GM13976 (cell line): Measurements from ENCODE around the gene LIMA1.
"Not testable (repeated sequence)": the region's sequence is repeated elsewhere in the genome, so short reads cannot be mapped to it uniquely, and the experiment has no call there.

Source experiments
- DNase-seq: peaks from one replicate; pipeline ENCODE4 v3.0.0; 2012; ENCODE audit warnings: low spot score
- CTCF ChIP-seq: IDR thresholded peaks from 2 replicates; pipeline ENCODE4 v1.5.1; 2012; ENCODE audit warnings: borderline replicate concordance, mild to moderate bottlenecking; ENCODE audit not compliant: insufficient read depth; ENCODE audit errors: extremely low read depth, missing control alignments, control extremely low read depth
- in situ Hi-C: fragments of 300-500 bp; cut with MboI; formaldehyde crosslinking; loops from one replicate; pipeline ENCODE4 v1.12.0; 2022; ENCODE audit warnings: low sequenced_read_pairs, mixed read lengths, inconsistent platforms; ENCODE audit not compliant: unreplicated experiment

The LIMA1 gene

GRCh38 chr12:50283229-50283923 lies at the start of gene LIMA1:
LIMA1 (minus strand) TSS chr12:50283520; CDS start chr12:50248751, 34,769 bp downstream.
- peak; percentile 97 for DNase-seq
- in situ Hi-C loops: no loop called here
- TF ChIP-seq CTCF: peak; percentile 47

GRCh38 chr12:50331745-50332144 lies 48.4 kb upstream of the LIMA1 start:
- no peak for TF ChIP-seq CTCF
- in situ Hi-C loops: no loop called here
- DNase-seq: no peak

- DNase-seq, in situ Hi-C loops: not testable (repeated sequence)
Observed at GRCh38 chr12:50328664-50329063, 45.3 kb upstream of the LIMA1 start.

GRCh38 chr12:50326590-50327284 lies 43.4 kb upstream of the LIMA1 start:
- TF ChIP-seq CTCF: no peak
- DNase-seq: no peak
- in situ Hi-C loops: no loop called here

- DNase-seq: no peak
- no peak for TF ChIP-seq CTCF
- in situ Hi-C loops: no loop called here
Observed at GRCh38 chr12:50325890-50326391, 42.6 kb upstream of the LIMA1 start.

- DNase-seq, in situ Hi-C loops: not testable (repeated sequence)
Observed at GRCh38 chr12:50324770-50325169, 41.5 kb upstream of the LIMA1 start.

- in situ Hi-C loops, DNase-seq: not testable (repeated sequence)
Observed at GRCh38 chr12:50324077-50324476, 40.8 kb upstream of the LIMA1 start.

- in situ Hi-C loops: no loop called here
- no peak for TF ChIP-seq CTCF
- DNase-seq: no peak
Observed at GRCh38 chr12:50322206-50322605, 38.9 kb upstream of the LIMA1 start.
